K562 (cell line): Measurements from ENCODE around the gene TMEM218. TPM values are rescaled to one million over a fixed set of nuclear protein-coding genes. Genes with fewer than 3 reads are reported as not detected.

ENCODE experiments used
- ELF1 ChIP-seq: fragments of 200-800 bp; sonication (Bioruptor generic); IDR thresholded peaks from 2 replicates; pipeline ENCODE4 v1.6.1; 2016; ENCODE audit warnings: missing genetic modification characterization, missing compliant biosample characterization
- FOS ChIP-seq: IDR thresholded peaks from 3 replicates; pipeline ENCODE4 v1.6.1; 2011; ENCODE audit not compliant: insufficient read length; ENCODE audit errors: extremely low read depth
- GABPA ChIP-seq: fragments of 200-800 bp; sonication (Bioruptor generic); conservative IDR thresholded peaks from 2 replicates; pipeline ENCODE4 v1.6.1; 2016; ENCODE audit warnings: low read depth, missing genetic modification characterization, missing compliant biosample characterization
- MEIS2 ChIP-seq: fragments of 450-650 bp; IDR thresholded peaks from 2 replicates; pipeline ENCODE4 v1.6.1; 2014; ENCODE audit warnings: mild to moderate bottlenecking; ENCODE audit not compliant: partially characterized antibody
- MLLT1 ChIP-seq, 2 experiments: fragments of 450-650 bp; IDR thresholded peaks; 2 replicates each; pipeline ENCODE4 v1.6.1; 2016
- NEUROD1 ChIP-seq: fragments of 150-350 bp; IDR thresholded peaks from 2 replicates; pipeline ENCODE4 v1.6.1; 2014; ENCODE audit warnings: borderline replicate concordance, low read length, low read depth; ENCODE audit not compliant: partially characterized antibody
- NR2C1 ChIP-seq, 2 experiments: fragments of 450-650 bp; IDR thresholded peaks; 2 replicates each; pipeline ENCODE4 v1.6.1; 2017; ENCODE audit warnings: mild to moderate bottlenecking in 2 of 2, antibody characterized with exemption in 1 of 2, inconsistent platforms in 1 of 2, missing compliant biosample characterization in 1 of 2, missing genetic modification characterization in 1 of 2
- OTX1 ChIP-seq: fragments of 450-650 bp; formaldehyde crosslinking; IDR thresholded peaks from 2 replicates; pipeline ENCODE4 v1.4.0; 2022; ENCODE audit warnings: mild to moderate bottlenecking
- PATZ1 ChIP-seq: fragments of 250-450 bp; sonication (Bioruptor Pico); IDR thresholded peaks from 2 replicates; pipeline ENCODE4 v1.5.0; 2020; ENCODE audit warnings: mild to moderate bottlenecking, borderline replicate concordance
- RBBP5 ChIP-seq: fragments of 200-600 bp; sonication (generic); IDR thresholded peaks from 2 replicates; pipeline ENCODE4 v1.6.1; 2012; ENCODE audit warnings: borderline replicate concordance, mild to moderate bottlenecking, low read length, control low read depth, inconsistent platforms; ENCODE audit not compliant: insufficient read depth, poor library complexity, severe bottlenecking
- RBFOX2 ChIP-seq: fragments of 200-400 bp; formaldehyde crosslinking; IDR thresholded peaks from 2 replicates; pipeline ENCODE4 v1.6.1; 2017; ENCODE audit warnings: low read depth, mild to moderate bottlenecking, low read length, moderate library complexity
- TCF15 ChIP-seq: fragments of 250-450 bp; sonication (Bioruptor Pico); IDR thresholded peaks from 2 replicates; pipeline ENCODE4 v1.8.0; 2022; ENCODE audit warnings: moderate library complexity, mild to moderate bottlenecking, inconsistent platforms
- U2AF2 ChIP-seq: fragments of 200-400 bp; formaldehyde crosslinking; optimal IDR thresholded peaks from 2 replicates; pipeline ENCODE3; 2017; ENCODE audit warnings: low read depth, mild to moderate bottlenecking, low read length
- ZNF3 ChIP-seq: fragments of 250-450 bp; sonication (Bioruptor Pico); IDR thresholded peaks from 2 replicates; pipeline ENCODE4 v1.5.0; 2021; ENCODE audit warnings: mild to moderate bottlenecking, moderate library complexity
- polyA plus RNA-seq, 8 experiments: library from polyadenylated mRNA; depleted of rRNA in 4 of 8; stranded (reverse) in 5 of 8; unstranded in 3 of 8; fragments of >200 nt; fragmentation: Nextera tagmentation in 2 of 8; fragmentation: Illumina TruSeq in 1 of 8; extraction: Ambion mirVana in 2 of 8; extraction: Trizol in 1 of 8; gene quantifications; 2 replicates each; pipeline versions ENCODE4 v1.2.1 to v1.2.3, GENCODE V29; 2011 to 2014; ENCODE audit warnings: inconsistent platforms in 1 of 8, missing spikeins in 1 of 8
- total RNA-seq, 7 experiments: library from RNA; depleted of rRNA in 6 of 7; stranded (reverse); fragments of >200 nt in 6 of 7; fragmentation: Illumina TruSeq in 2 of 7; extraction: Trizol in 2 of 7; gene quantifications; 2 replicates each; pipeline versions ENCODE4 v1.2.1 to v1.2.3, GENCODE V29; 2011 to 2021; ENCODE audit warnings: low replicate concordance in 1 of 7
- TF ChIP-seq, protein P1 (sequence below): sonication (generic); formaldehyde crosslinking; IDR thresholded peaks from 2 replicates; pipeline ENCODE4 v1.8.0; 2022; ENCODE audit warnings: mild to moderate bottlenecking, missing genetic modification reagents
- TF ChIP-seq, protein P2 (sequence below), 2 experiments: fragments of 450-650 bp in 1 of 2; sonication (generic) in 1 of 2; formaldehyde crosslinking; conservative IDR thresholded peaks; 2 replicates each; pipeline versions ENCODE4 v1.4.0 to v1.8.1; 2020 to 2022; ENCODE audit warnings: mild to moderate bottlenecking in 1 of 2, missing genetic modification reagents in 1 of 2

TMEM218 gene
- total and polyA plus RNA-seq, 9 of the 15 experiments (the other 6 are each of a cell fraction or from before 2014, with no cell fraction given): 13.4 to 32.2 (median 25.4) TPM

- TF ChIP-seq NEUROD1 (peak; percentile 94), ELF1 (tag) (peak; percentile 64), RBBP5 (peak; percentile 57), FOS (peak; percentile 95), ZNF3 (no peak), NR2C1 (IDR thresholded peaks at IDR 0.05) (peak; percentile 82), NR2C1 (tag; IDR thresholded peaks at IDR 0.05) (peak; percentile 82), GABPA (tag) (peak; percentile 95), RBFOX2 (no peak), U2AF2 (no peak), MLLT1 (IDR thresholded peaks at IDR 0.05) (peak in 1 of 2 experiments; percentile 72; a peak in 2 of 4 replicates), OTX1 (0 out of 2 replicates have a peak, but pooled peaks have one; percentile 46), TCF15 (CRISPR knock-in tag) (no peak), PATZ1 (no peak), MEIS2 (peak; percentile 75)
- TF ChIP-seq, protein P1, sequence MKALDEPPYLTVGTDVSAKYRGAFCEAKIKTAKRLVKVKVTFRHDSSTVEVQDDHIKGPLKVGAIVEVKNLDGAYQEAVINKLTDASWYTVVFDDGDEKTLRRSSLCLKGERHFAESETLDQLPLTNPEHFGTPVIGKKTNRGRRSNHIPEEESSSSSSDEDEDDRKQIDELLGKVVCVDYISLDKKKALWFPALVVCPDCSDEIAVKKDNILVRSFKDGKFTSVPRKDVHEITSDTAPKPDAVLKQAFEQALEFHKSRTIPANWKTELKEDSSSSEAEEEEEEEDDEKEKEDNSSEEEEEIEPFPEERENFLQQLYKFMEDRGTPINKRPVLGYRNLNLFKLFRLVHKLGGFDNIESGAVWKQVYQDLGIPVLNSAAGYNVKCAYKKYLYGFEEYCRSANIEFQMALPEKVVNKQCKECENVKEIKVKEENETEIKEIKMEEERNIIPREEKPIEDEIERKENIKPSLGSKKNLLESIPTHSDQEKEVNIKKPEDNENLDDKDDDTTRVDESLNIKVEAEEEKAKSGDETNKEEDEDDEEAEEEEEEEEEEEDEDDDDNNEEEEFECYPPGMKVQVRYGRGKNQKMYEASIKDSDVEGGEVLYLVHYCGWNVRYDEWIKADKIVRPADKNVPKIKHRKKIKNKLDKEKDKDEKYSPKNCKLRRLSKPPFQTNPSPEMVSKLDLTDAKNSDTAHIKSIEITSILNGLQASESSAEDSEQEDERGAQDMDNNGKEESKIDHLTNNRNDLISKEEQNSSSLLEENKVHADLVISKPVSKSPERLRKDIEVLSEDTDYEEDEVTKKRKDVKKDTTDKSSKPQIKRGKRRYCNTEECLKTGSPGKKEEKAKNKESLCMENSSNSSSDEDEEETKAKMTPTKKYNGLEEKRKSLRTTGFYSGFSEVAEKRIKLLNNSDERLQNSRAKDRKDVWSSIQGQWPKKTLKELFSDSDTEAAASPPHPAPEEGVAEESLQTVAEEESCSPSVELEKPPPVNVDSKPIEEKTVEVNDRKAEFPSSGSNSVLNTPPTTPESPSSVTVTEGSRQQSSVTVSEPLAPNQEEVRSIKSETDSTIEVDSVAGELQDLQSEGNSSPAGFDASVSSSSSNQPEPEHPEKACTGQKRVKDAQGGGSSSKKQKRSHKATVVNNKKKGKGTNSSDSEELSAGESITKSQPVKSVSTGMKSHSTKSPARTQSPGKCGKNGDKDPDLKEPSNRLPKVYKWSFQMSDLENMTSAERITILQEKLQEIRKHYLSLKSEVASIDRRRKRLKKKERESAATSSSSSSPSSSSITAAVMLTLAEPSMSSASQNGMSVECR (CRISPR knock-in tag): no peak
- TF ChIP-seq, protein P2, sequence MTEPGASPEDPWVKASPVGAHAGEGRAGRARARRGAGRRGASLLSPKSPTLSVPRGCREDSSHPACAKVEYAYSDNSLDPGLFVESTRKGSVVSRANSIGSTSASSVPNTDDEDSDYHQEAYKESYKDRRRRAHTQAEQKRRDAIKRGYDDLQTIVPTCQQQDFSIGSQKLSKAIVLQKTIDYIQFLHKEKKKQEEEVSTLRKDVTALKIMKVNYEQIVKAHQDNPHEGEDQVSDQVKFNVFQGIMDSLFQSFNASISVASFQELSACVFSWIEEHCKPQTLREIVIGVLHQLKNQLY (CRISPR knock-in tag; conservative IDR thresholded peaks at IDR 0.05): no peak
These were observed at the start of gene TMEM218 (continued) for GRCh38 chr11:125111343-125112207.
